HFF-Myc (cell line): ENCODE data around the gene ROM1.

Experiments
- DNase-seq: peaks from one replicate; pipeline ENCODE4 v3.0.0-alpha.2; 2011; ENCODE audit warnings: low read depth; ENCODE audit errors: extremely low read depth
- H3K4me3 ChIP-seq: replicated peaks from 2 replicates; pipeline ENCODE4 v1.5.1; 2011; ENCODE audit warnings: low read depth, mild to moderate bottlenecking, control low read depth, low read length
- TF ChIP-seq, protein P1 (sequence below): IDR thresholded peaks from 2 replicates; pipeline ENCODE4 v1.5.1; 2012; ENCODE audit warnings: mild to moderate bottlenecking, low read depth, low read length, control low read depth; ENCODE audit errors: missing control alignments

Gene ROM1

DNA sequence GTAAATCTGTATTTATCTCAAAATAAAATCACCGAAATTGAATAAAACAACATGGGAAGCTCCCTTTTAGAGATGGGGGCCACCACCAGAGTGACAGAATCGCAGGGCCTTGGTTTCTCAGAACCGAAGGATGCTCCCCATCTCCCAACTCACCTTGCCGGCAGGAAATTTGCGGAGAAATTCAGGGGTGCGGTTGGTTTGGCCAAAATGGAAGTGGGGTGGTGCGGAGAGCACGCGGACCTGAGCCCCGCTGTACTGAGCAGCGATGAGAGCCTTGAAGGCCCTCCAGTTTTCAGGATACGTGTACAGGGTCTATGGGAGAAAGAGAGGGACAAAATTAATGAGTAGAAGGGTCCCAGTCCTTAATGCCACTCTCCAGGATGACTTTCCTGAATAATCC is 40.6 kb upstream of the ROM1 start:
- TF ChIP-seq, protein P1, sequence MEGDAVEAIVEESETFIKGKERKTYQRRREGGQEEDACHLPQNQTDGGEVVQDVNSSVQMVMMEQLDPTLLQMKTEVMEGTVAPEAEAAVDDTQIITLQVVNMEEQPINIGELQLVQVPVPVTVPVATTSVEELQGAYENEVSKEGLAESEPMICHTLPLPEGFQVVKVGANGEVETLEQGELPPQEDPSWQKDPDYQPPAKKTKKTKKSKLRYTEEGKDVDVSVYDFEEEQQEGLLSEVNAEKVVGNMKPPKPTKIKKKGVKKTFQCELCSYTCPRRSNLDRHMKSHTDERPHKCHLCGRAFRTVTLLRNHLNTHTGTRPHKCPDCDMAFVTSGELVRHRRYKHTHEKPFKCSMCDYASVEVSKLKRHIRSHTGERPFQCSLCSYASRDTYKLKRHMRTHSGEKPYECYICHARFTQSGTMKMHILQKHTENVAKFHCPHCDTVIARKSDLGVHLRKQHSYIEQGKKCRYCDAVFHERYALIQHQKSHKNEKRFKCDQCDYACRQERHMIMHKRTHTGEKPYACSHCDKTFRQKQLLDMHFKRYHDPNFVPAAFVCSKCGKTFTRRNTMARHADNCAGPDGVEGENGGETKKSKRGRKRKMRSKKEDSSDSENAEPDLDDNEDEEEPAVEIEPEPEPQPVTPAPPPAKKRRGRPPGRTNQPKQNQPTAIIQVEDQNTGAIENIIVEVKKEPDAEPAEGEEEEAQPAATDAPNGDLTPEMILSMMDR, result no peak
- DNase-seq, result no peak
- peak overlapping the region; percentile 100 for H3K4me3 ChIP-seq

DNA sequence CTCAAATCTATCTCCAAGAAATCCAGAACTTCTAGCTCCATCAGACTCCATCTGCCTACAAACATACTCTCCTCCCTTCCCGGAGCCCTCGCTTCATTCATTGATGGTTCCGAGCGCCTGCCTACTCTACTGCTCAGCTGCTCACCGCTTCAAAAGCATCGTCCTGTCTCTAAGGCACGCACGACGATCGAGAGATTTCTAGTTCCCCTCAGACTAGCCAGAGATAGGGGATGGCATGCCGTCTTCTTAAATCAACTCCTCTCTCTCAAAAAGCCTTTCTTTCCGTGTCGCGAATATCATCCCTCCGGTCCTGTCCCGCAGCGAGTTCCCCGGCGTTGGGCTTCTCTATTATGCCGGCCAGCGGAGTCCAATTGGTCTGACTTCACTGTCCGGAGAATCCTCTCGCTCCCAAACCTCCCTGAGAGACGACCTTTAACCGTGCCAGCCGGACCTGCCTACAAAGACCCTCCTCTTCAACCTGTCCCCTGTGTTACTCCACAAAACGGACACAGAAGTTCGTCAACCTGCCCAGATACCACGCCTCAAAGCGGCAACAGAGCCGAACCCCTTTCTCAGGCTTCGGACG is 40.0 kb upstream of the ROM1 start:
- no peak for DNase-seq
- TF ChIP-seq, protein P1, result no peak
- H3K4me3 ChIP-seq, result peak overlapping the region; percentile 100

DNA sequence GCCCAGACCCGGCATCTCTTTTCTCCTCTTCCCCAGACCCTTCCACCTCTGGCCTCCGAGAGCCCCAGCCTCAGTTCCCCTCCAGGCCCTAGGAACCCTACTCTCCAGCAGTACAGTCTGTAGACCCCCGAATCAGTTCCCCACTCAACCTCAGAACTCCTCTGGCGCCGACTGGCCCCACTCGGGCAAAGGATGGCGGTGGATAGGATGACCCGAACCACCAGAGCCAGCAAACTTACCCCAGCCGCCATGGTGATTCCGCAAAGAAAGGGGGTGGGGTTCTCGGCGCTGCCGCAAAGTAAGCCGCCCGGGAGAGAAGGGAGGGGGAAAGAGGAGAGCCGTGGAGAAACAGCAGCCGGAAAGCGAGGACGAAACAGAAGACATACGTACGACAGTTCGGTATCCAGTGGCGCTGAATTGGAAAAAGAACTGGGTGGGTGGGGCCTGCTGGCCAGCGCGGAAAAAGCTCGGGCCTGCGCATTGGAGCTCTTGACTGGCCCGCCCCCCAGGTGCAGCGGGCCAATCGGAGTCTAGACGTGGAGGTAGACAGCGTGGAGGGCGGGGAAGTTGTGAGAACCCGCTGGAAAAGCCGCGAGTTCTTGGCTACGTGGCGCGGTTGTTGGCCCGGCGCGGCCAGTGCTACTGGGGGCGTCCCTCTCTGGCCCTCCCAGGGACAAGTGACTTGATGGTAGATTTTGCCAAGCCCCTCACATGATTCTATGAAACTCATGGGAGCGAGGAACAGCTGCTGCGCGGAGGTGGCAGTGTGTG is 39.3 kb upstream of the ROM1 start, which contains the start of gene EEF1G:
TSS of gene EEF1G (minus strand) at position 300 of the 771 bp plus-strand sequence. CDS start at position 251, 49 bp downstream.
- DNase-seq, result peak; percentile 100
- TF ChIP-seq, protein P1, result no peak
- H3K4me3 ChIP-seq, result peak within 1 kb of the TSS; percentile 100

- no peak for DNase-seq
- H3K4me3 ChIP-seq, result peak overlapping the region; percentile 100
- TF ChIP-seq, protein P1, result no peak
Observed at GRCh38 chr11:62574363-62575071, 38.5 kb upstream of the ROM1 start.

DNA sequence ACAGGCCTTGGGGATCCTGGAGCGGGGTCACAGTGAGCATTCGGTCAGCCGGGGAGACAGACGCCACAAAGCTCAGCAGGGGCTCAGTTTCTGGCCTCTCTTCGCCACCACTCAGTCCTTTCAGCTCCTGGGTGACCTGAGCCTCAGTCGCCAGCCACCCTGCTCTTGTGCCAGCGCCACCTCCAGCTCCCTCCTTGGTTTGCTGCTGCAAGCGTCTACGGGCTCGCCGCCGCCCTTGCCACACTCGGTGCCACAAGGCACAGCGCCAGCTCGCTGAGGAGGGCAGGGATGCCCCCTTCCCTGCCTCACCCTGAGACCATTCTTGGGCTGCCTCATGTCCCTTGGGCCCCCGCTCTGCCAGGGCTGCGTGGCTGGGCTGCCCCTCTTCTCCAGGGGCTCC is 37.9 kb upstream of the ROM1 start:
- H3K4me3 ChIP-seq, result peak overlapping the region; percentile 100
- TF ChIP-seq, protein P1, result no peak
- DNase-seq, result no peak

- no peak for DNase-seq
- H3K4me3 ChIP-seq, result peak overlapping the region; percentile 100; the same call in 1 of the 2 replicates
- TF ChIP-seq, protein P1, result no peak
Observed at GRCh38 chr11:62575837-62576236, 37.2 kb upstream of the ROM1 start.
